HG03139 (cell line): ENCODE results near the gene P3R3URF.

Experiments
- ATAC-seq: cut with Tn5 transposase; IDR thresholded peaks from one replicate; pipeline ENCODE4 v1.9.1; 2021; ENCODE audit not compliant: unreplicated experiment

P3R3URF gene

DNA sequence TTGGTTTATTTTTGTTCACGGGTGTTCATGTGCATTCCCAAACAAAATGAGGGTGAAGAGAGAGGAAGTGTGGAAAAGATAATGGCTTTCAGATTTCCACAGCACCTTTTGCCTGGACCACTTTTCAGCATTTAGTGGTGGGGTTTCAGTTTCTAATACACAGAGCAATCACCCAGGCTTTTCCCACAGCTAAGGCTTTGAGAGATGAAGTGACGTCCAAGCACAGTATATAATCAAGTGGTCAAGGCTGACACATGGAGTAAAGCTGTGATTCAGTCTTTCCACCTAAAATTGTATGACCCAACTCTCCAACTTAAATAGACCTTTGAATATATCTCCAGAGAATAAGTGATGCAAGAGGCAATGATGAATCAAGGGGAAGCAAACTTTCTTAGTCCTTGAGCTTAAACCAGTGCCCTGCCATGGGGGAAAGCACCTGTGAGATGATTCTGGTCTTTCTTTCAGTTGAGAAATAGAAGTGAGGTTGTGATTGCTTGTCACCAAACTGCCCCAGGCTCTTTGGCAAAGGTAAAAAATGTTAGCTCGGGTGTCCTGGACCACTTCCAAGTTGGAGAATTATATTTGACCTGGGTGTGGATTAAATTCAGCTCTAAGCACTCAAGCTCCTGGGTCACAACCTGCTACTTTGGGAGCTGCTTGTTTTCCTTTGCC is 41.5 kb downstream of the P3R3URF start:
- no peak for ATAC-seq

- no peak for ATAC-seq
These were observed 42.4 kb downstream of the P3R3URF start for GRCh38 chr1:46133781-46134350.

GRCh38 chr1:46133181-46133658 is 43.1 kb downstream of the P3R3URF start:
- peak; percentile 38 for ATAC-seq

- ATAC-seq: peak; percentile 87
These were observed 43.6 kb downstream of the P3R3URF start, which contains the start of gene PIK3R3 for GRCh38 chr1:46132529-46133180. Gene PIK3R3, minus strand, starts transcription at chr1:46132629. Its CDS starts 677 bp downstream, at chr1:46131952.

- ATAC-seq: no peak
These were observed 44.4 kb downstream of the P3R3URF start for GRCh38 chr1:46131712-46132528.

DNA sequence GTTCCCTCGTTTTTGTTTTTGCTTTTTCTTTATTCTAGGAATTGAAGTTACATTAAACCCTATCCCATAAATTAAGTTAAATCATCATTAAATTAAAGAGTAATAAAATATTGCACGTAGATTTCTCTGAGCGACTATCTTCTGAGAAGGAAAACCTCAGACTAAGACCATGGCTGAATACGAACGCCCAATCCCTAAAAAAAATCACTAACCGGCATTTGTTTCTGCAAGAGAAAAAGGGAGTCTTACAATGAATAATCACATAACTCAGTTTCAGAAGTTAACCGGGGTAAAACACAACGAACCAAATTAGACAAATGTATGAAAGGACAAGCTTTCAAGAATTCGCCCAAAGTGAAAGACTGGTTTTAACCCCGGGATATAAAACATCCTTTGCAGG is 45.2 kb downstream of the P3R3URF start:
- ATAC-seq: no peak

GRCh38 chr1:46130606-46131005 is 45.7 kb downstream of the P3R3URF start:
- no peak for ATAC-seq

- ATAC-seq: no peak
These were observed 46.2 kb downstream of the P3R3URF start for GRCh38 chr1:46130121-46130520.

DNA sequence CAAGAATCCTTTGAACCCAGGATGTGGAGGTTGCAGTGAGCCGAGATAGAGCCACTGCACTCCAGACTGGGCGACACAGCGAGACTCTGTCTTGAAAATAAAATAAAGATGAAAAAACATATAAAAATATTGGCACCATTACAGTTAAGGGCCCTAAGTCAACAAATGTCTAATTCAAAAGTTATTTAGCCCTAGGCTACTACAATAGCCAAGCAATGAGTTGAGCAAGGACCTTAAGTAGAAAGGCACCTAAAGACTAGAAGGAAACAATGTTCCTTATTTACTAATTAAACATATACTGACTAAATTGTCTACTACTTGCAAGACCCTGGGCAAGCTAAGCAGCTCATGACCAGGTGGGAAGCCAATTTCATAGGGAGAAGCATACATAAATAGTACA is 47.9 kb downstream of the P3R3URF start:
- no peak for ATAC-seq
